Body of pancreas (tissue), 4 donors: ENCODE results near the gene MPST.

ENCODE experiments used
- CTCF ChIP-seq, 7 experiments: fragments of 450-650 bp in 4 of 7; fragments of 200-600 bp in 3 of 7; sonication (generic) in 3 of 7; IDR thresholded peaks; one replicate each; pipeline ENCODE4 v1.5.1; 2016 to 2019; ENCODE audit warnings: antibody characterized with exemption in 7 of 7
- POLR2A ChIP-seq, 3 donors: fragments of 450-650 bp; IDR thresholded peaks; one replicate each; pipeline ENCODE4 v1.6.1; 2016; ENCODE audit warnings: antibody characterized with exemption in 3 of 3, mild to moderate bottlenecking in 2 of 3

GRCh38 chr22:37059876-37060449 is 40.4 kb downstream of the MPST start:
- TF ChIP-seq POLR2A (IDR thresholded peaks at IDR 0.05) (no peak), CTCF (IDR thresholded peaks at IDR 0.05) (no peak)
